HG02678 (cell line): ENCODE data around the gene DNPEP.
"Not testable (repeated sequence)": the region's sequence is repeated elsewhere in the genome, so short reads cannot be mapped to it uniquely, and the experiment has no call there.

Experiments
- ATAC-seq: cut with Tn5 transposase; IDR thresholded peaks from one replicate; pipeline ENCODE4 v1.9.1; 2021; ENCODE audit warnings: mild to moderate bottlenecking, moderate library complexity; ENCODE audit not compliant: unreplicated experiment

DNPEP gene

DNA sequence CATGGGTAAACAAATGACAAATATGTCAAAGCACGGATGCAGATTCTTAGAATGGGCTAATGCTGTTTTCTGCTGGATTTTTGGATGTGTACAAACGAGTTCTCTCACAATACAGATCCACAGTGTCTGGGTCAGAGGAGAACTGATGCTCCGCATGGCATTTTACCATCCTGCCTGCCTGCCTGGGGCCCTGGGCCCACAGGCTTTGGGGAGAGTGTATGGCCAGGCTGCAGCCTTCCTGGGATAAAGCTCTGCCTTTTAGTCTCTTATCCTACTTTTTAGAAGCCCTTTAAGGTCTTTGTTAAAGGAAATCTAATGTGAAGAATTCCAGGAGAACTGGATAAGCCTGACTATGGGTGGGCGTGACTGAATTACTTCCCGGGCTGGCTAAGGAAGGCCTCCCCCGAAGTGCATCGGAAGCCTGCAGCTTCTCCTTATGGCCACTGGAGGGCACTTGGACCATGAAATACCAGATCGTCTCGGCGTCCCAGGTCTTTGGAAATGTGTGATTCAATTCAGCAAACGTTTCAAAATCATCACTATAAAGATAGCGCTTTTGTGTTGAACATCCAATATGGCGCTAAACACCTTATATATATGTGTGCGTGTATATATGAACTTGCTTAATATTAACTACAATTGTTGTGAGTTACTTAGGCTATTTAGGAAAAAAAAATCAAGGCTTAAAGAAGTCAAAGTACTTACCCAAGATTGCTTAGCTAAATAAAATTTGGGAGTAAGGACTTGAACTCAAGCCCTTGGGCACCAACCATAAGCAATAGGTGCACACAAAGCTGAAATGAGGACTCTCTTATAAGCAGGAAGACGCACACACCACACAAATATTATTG lies 15.2 kb upstream of the DNPEP start:
- ATAC-seq: peak; percentile 81

- no peak for ATAC-seq
These were observed 13.9 kb upstream of the DNPEP start for GRCh38 chr2:219401606-219402005.

DNA sequence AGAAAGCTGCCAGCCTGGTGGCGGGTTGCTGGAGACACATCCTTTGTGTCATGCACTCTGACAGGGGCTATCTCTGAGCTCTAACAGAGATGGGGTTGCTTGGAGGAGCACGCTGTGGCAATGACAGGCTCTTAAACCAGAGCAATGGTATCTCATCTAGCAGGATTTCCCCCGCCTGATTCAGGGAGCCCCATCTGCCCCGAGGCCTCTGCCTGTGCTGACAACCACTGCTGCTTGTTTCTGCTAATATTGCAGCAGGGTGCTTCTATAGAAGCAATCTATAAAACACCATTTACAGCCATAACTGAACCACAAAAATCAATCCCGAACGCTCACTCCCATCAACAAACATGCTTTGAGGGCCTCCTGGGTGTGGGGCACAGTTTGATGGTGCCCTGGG lies 12.8 kb upstream of the DNPEP start:
- ATAC-seq: no peak

DNA sequence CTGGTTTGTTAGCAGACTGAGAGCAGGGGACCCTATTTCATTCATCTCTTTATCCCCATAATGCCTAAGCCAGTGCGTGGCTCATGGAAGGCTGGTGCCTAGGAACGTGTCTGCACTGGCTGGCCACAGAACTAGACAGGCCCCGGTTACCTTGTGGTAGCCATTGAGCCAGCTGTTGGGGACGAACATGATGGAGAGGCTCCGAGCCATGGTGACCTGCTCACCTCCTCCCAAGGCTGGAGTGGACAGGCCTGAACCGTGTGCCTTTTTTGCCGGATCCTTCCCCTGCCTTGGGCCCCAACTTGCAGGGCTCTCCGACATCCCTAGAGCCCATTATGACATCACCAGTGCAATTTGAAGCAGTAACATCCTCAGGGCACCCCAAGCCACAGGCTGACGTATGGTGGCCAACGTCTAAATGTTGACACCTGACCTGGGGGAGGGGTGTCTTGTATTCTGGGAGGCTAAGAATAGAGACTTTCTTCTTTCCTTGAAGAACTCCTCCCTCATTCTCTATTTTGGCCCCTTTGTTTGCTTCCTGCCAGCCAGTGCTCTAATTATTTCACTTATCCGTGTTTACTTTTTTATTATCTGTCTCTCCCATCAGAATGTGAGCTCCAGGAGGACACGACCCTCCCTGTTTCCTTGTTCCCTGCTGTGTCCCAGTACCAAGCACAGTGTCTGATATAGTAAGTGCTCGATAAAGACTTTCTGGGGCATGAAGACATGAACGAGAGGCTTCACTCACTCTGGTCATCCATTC lies 12.2 kb upstream of the DNPEP start:
- ATAC-seq: no peak

DNA sequence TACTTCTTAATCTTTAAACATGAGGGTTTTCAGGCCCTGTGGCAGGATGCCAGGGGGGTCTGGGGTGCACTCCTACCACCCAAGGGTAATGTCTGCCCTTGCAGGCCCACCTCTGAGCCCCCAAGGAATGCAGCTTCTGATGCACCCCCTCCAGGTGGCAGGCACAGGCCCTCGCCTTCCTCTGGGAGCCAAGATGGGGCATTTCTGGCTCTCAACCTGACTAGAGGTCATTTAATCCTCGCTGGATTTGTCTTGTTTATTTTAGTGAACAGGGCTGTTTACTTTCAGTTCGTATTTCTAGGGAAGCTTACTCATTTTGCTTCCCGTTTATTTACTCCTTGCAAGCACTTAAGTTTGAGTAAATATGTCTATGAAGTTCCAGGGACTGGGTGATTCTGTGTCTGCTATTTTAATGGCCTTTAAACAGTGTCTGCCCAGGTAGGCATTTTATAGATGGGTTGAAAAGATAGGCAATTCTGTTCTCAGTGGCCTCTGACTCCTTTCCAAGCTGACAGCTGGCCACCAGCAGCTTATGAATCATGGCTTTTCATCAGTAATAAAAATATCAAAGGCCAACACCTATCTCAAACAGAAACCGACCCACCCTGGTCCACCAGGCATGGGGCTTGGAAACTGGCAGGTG lies 11.1 kb upstream of the DNPEP start:
- ATAC-seq: no peak

- no peak for ATAC-seq
These were observed 9.2 kb upstream of the DNPEP start for GRCh38 chr2:219396863-219397457.

DNA sequence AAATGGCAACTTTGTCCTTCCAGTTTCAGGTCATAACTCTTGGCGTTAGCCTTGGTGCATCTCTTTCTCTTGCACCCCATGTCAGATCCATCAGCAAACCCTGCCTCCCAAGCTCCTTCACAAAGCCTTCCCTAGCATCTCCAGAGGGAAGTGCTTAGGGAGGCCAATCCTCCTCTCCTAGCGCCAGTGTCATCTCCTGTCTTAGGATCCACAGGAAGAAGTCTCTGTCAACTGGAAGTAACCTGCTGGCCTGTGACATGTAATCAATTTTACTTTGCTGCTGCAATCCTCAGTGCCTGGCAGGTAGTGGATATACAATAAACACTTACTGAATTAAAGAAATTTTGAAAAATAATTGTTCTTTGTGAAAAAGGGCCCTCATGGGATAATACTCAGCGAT lies 7.9 kb upstream of the DNPEP start:
- ATAC-seq: no peak

DNA sequence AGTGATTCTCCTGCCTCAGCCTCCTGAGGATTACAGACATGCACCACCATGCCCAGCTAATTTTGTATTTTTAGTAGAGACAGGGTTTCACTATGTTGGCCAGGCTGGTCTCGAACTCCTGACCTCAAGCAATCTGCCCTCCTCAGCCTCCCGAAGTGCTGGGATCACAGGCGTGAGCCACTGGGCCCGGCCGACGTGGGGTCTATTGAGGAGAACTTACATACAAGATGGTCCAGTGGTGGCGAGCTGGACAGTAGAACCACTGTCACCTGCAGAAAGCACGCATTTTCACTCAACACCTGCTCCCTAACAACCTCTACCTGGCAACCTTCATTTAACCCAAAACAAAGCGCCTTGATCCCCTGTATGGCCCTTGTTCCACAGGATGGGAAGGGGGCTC lies 7.3 kb upstream of the DNPEP start:
- ATAC-seq: not testable (repeated sequence)

GRCh38 chr2:219392754-219393153 lies 5.0 kb upstream of the DNPEP start:
- ATAC-seq: no peak

- no peak for ATAC-seq
These were observed 1.1 kb upstream of the DNPEP start for GRCh38 chr2:219388907-219389156.

DNA sequence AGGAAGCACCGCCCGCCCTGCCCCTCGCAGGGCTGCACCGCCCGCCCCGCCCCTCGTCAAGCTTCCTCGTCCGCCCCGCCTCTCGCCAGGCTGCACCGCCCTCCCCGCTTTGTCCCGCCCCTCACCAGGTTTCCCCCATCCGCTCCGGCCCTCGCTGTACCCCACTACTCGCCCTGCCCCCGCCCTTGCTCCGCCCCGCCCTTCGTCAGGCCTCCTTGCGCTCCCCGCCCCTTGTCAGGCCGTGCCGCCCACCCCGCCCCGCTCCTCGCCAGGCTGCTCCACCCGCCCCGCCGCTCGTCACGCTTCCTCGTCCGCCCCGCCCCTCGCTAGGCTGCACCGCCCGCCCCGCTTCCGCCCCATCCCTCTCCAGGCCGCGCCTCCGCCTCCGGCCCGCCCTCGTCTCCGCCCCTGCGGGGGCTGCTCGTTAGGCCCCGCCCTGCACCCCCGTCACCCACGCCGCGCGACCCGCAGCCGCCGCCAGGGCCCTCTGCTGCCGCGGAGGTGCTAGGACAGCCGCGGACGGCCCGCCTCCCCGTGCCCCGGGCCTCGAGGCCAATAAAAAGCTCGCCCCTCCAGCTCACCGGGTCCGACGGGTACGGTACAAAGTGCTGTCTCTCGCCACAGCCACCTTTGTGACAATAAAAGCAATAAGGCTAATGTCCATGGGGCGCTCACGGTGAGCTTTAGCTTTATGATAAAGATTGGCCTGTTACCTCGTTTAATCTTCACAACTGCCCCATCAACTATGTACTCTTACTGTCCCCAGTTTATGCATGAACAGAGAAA lies 602 bp upstream of the DNPEP start:
- ATAC-seq: peak; percentile 85

- ATAC-seq: no peak
These were observed 1.0 kb downstream of the DNPEP start for GRCh38 chr2:219386532-219387280.

DNA sequence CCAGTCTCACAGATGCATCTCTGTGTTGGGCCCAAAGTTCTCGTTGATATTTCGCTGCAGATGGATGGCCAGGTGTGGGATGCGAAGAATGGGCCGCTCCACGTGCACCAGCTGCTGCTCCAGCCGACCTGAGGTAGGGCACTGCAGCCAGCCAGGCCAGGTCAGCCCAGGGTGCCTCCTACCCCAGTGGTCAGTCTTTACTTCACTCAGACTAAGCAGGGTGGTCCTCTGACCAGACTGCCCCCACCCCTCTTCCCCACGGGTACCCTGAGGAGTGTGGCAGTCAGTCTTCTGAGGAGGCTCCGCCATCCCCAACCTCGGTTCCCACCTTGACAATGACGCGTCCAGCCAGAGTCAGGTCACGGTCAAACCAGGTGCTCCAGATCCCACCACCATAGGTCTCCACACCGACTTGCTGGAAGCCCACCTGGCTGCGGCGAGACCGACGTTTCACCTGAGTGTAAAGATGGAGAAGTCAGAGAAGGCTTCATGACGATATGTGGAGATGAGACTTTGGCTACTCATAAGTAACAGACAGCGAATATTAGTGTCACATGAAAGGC lies 1.7 kb downstream of the DNPEP start:
- no peak for ATAC-seq

DNA sequence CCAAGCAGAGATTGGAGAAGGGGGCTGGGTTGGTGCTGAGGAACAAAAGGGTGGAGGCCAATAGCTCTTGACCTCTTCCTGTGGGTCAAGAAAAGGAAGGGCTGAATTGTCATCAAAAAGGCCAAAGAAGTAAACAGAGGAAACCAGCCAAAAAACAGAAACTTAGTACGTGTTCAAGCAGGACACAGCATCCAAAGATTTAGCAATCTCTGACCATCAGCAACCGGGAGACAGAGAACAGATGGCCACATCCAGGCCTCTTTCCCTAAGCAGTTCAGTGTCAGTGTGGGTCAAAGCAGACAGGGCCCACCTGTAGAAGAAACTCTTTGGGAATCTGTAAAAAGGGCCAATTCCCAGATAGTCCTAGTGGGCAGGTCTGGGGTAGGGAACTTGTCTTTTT lies 2.9 kb downstream of the DNPEP start:
- ATAC-seq: no peak

DNA sequence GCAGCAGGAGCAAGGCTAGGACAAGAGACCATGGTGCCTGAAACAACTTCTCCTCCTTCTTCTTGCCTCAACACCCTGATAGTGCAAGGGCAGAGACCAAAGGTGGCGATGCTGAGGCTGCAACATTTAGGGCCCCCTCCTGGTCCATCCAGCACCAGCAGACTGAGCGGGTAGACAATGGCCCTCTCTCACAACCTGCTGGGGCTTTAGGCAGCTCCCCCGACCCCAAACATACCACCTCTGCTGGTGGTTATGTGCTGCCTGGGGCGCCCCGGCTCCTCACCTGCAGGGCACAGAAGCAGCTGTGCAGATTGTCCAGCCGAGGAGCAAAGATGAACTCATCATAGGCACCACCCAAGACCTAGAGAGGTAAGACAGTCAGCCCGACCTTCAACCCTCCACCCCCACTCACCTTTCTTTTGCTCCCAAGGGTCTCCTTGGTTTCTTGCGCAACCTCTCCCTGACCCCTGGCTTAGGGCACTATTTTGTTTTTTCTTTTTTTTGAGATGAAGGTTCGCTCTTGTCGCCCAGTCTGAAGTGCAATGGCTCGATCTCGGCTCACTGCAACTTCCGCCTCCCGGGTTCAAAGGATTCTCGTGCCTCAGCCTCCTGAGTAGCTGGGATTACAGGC lies 3.5 kb downstream of the DNPEP start:
- ATAC-seq: no peak

DNA sequence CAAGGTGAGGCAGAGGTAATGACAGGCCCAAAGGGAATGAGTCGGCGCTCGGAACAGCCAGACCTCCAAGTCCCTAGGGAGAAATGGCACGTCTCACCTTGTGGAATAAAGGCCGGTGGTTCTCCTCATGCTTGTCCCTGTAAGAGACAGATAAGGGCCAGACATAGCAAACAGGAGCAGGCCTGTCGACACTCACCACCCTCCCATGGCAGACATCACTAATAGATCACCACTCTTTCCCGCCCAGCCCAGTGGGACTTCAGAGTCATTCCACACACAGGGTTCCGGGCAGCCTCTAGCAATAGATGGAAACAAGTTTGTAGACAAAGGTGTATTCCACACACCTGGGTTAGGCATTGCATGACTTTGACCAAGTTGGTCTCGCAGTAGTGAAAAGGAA lies 6.3 kb downstream of the DNPEP start:
- no peak for ATAC-seq

DNA sequence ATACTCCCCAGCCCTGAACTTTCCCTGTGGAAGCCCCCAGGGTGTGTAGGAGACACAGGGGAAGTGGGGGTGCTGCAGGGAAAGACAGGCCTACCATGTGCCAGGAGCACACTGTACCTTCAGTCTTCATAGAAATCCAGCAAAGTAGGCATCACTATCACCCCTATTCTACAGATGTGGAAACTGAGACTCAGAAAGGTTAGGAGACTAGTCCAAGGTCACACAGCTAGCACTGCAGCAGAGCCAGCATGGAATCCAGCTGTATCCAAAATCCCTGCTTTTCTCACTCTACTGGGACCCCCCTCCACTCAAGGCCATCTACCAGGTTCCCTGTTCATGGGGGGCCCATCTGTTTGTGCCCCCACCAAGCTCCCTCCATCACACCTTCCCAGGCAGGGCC lies 6.8 kb downstream of the DNPEP start:
- no peak for ATAC-seq

- ATAC-seq: no peak
These were observed 9.4 kb downstream of the DNPEP start for GRCh38 chr2:219378163-219378851.

DNA sequence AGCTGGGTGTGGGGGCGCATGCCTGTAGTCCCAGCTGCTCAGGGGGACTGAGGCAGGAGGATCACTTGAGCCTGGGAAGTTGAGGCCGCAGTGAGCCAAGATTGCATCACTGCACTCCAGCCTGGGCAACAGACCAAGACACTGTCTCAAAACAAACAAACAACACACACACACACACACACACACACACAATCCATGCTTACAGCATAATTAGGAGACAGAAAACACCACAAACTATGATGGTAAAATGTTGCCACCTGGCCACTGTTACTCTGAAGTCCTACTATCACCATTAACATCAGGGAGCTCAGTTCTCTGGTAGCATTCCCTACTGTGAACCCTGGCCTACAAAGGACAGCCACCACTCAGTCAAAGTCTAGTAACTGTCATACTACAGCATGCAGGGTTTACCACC lies 18.3 kb downstream of the DNPEP start:
- ATAC-seq: no peak
